H1 (cell line): ENCODE results near the gene TGFBR2.

Experiments
- ASH2L ChIP-seq: fragments of 200-600, 300-600 bp; sonication (generic); IDR thresholded peaks from one replicate; pipeline ENCODE4 v1.7.1; 2017; ENCODE audit warnings: low read length
- CTCF ChIP-seq, 3 experiments: IDR thresholded peaks; 1 replicate in 2 of 3; 2 replicates in 1 of 3; pipeline versions ENCODE4 v1.5.1 to v1.6.1; 2011; ENCODE audit warnings: low read length in 3 of 3, mild to moderate bottlenecking in 3 of 3, inconsistent platforms in 2 of 3, low read depth in 1 of 3, moderate library complexity in 1 of 3; ENCODE audit not compliant: insufficient read depth in 1 of 3; ENCODE audit errors: control extremely low read depth in 1 of 3
- EZH2 ChIP-seq: fragments of 200-600 bp; sonication (generic); IDR thresholded peaks from 2 replicates; pipeline ENCODE4 v1.7.1; 2012; ENCODE audit warnings: low read depth, mild to moderate bottlenecking, moderate library complexity, low read length, inconsistent platforms; ENCODE audit not compliant: severe bottlenecking
- POLR2AphosphoS5 ChIP-seq: IDR thresholded peaks from 2 replicates; pipeline ENCODE4 v1.6.1; 2011; ENCODE audit warnings: low read depth, low read length

DNA sequence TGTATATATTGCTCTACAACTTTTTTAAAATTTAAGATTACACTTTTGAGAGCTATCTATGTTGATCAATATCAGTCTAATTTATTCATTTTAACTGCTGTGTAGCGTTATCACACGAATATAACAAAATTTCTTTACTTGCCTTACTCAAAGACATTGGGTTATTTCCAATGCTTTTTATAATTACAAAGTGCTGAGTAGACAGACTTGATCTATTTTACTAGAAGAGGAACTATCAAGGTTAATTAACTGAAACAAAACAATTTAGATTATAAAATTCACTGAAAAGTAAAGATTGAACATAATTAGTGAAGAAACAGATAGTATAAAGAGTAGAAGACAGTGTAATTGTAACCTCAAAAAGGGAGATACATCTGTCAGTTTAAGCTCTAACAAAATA lies 105.5 kb downstream of the TGFBR2 start:
- TF ChIP-seq CTCF (IDR thresholded peaks at IDR 0.05; ENCODE audit: control extremely low read depth in 1 of 3, insufficient read depth in 1 of 3, low read depth in 1 of 3, low read length in 3 of 3) (no peak), ASH2L (no peak), POLR2AphosphoS5 (no peak), EZH2 (no peak)
